ENCODE data around the gene CACNA1C. TPM values are rescaled to one million over a fixed set of nuclear protein-coding genes. Genes with fewer than 3 reads are reported as not detected.

CACNA1C gene
- total RNA-seq, 4 donors from 2014 or later = 9.7 to 42.1 (median 18.1) TPM

DNA sequence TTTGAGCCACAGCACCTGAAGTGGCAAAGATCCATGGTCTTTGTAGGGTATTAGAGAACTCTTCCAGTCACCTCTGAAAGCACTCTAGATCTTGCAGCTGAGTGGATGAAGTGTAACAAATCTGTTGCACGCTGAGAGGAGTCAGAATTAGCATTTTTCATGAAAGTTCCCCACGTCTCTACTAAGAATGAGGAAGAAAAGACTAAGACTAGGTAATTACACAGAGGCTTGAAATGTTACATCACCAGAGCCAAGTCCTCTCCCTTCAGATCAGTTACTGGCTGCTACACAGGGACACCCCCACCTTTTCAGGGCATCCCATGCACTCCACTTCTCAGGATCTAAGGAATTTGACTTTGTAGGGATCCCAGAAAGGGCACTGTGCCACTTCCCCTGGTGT, 643.3 kb downstream of the CACNA1C start:
- Histone ChIP-seq H3K27me3 (no peaks in the 10 kb centered on the region), H3K4me3 (no peak overlapping the region), H3K27ac (no peak overlapping the region), H3K4me1 (peaks cover 0 to 7% (median 0%) of the 10 kb centered on the region in 4 donors), H3K36me3 (no peaks in the 10 kb centered on the region), H3K9me3 (no peaks in the 10 kb centered on the region)
- TF ChIP-seq, protein P1, sequence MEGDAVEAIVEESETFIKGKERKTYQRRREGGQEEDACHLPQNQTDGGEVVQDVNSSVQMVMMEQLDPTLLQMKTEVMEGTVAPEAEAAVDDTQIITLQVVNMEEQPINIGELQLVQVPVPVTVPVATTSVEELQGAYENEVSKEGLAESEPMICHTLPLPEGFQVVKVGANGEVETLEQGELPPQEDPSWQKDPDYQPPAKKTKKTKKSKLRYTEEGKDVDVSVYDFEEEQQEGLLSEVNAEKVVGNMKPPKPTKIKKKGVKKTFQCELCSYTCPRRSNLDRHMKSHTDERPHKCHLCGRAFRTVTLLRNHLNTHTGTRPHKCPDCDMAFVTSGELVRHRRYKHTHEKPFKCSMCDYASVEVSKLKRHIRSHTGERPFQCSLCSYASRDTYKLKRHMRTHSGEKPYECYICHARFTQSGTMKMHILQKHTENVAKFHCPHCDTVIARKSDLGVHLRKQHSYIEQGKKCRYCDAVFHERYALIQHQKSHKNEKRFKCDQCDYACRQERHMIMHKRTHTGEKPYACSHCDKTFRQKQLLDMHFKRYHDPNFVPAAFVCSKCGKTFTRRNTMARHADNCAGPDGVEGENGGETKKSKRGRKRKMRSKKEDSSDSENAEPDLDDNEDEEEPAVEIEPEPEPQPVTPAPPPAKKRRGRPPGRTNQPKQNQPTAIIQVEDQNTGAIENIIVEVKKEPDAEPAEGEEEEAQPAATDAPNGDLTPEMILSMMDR (IDR thresholded peaks at IDR 0.05) = no peak
- no peak for TF ChIP-seq POLR2A (IDR thresholded peaks at IDR 0.05)
- no peak for DNase-seq

DNA sequence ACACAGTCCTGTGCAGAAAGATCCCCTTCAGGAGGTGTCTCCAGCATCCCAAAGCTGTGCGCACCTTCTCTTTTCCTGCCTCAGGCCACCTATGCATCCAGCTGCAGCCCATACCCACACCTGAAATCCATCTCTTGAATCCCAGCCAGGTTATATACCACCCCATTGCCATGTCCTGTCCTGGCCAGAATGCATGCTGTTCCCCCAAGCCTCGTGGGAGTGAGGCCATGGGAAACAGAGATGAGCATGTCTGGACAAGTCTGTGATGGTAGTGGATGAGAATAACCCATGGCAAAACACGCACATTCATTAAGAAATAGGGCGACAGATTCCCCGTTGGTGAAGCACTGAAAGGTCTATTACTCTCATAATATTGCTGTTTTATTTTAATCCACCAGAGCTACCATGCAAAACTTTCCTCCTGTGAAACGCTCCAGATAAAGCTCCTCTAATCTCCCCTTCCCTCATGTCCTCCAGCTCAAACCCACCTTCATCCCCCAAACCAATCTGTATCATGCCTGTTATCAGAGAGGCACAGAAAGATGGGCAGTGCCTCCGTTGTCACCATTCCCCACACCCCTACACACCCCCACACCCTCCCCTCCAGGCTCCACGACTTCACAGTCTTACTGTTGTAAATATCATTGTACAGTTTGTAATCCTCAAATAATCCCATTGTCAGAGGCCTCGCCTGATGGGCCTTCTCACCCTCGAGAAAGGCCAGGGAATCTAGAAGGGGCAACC, 644.4 kb downstream of the CACNA1C start:
- H3K9me3 ChIP-seq = no peaks in the 10 kb centered on the region
- H3K4me3 ChIP-seq = no peak overlapping the region
- no peak overlapping the region for H3K27ac ChIP-seq
- DNase-seq = no peak
- H3K27me3 ChIP-seq = no peaks in the 10 kb centered on the region
- H3K36me3 ChIP-seq = no peaks in the 10 kb centered on the region
- TF ChIP-seq, protein P1 (IDR thresholded peaks at IDR 0.05) = no peak
- no peak for TF ChIP-seq POLR2A (IDR thresholded peaks at IDR 0.05)
- H3K4me1 ChIP-seq = no peaks in the 10 kb centered on the region

DNA sequence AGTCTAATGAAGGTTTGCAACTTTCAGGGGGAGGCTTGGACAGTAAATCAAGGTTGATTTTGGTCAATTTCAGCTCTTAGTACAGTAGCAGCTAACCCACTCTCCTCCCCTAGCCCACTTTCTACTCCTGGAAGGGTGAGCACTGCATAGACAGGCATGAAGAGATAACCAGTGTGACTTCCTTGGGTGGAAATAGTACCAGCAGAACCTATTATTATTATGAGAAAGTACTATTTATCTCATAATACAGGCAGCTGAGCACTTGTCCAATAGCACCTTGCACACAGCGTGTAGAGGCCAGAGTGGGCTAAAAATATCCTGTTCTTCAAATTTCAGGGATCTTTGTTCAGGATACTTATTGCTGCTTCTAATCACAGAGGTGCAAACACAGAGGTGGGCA, 645.8 kb downstream of the CACNA1C start:
- Histone ChIP-seq H3K9me3 (no peaks in the 10 kb centered on the region), H3K4me1 (no peaks in the 10 kb centered on the region), H3K36me3 (no peaks in the 10 kb centered on the region), H3K4me3 (no peak overlapping the region), H3K27me3 (no peaks in the 10 kb centered on the region), H3K27ac (no peak overlapping the region)
- no peak for DNase-seq
- TF ChIP-seq, protein P1 (IDR thresholded peaks at IDR 0.05) = no peak
- TF ChIP-seq POLR2A (IDR thresholded peaks at IDR 0.05) = no peak

DNA sequence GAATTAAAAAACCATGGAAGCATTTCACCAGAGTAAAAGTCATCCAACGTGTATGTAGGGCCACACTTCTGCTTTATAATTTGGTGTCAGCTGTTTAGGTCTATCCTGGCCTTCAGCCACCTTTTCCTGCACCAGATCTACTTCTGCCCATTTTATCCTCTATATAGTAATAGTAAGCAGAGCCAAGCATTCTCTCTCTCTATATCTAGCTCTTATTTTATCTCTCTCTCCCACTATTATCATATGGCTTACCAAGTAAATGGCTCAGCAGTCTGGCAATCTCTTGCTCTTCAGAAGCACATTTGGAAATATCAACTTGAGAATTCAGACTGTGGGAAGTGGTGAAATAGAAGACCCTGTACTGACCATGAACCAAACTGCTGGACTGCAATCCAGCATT, 657.9 kb downstream of the CACNA1C start:
- H3K4me1 ChIP-seq = no peaks in the 10 kb centered on the region
- H3K36me3 ChIP-seq = no peaks in the 10 kb centered on the region
- DNase-seq = no peak
- H3K4me3 ChIP-seq = no peak overlapping the region
- TF ChIP-seq POLR2A (IDR thresholded peaks at IDR 0.05) = no peak
- TF ChIP-seq, protein P1 (IDR thresholded peaks at IDR 0.05) = no peak
- H3K27ac ChIP-seq = no peak overlapping the region
- H3K9me3 ChIP-seq = no peaks in the 10 kb centered on the region
- no peaks in the 10 kb centered on the region for H3K27me3 ChIP-seq

DNA sequence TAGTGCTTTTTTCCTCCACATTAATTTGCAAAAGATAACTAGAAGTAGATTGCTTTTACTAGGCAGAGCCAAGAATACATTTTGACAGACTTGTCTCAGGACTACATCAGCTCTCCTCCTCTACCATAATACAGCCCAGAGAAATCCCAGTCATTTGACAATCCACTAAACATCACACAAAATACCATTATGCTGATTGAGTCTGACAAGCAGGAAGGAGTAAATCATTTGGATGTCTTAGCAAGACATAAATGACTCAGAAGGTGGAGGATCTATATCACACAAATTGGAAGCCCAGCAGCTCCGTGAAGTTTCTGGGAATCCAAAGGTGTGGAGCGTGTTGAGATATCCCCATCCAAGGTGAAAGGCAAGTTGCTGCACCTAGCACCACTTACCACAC, 666.6 kb downstream of the CACNA1C start:
- TF ChIP-seq POLR2A (IDR thresholded peaks at IDR 0.05) = no peak
- TF ChIP-seq, protein P1 (IDR thresholded peaks at IDR 0.05) = no peak
- no peak for DNase-seq
- H3K27ac ChIP-seq = no peak overlapping the region

More for the DNA sequence above, 666.6 kb downstream of the CACNA1C start:
- Histone ChIP-seq H3K36me3 (no peaks in the 10 kb centered on the region), H3K4me3 (no peak overlapping the region), H3K9me3 (no peaks in the 10 kb centered on the region), H3K27me3 (no peaks in the 10 kb centered on the region), H3K4me1 (no peaks in the 10 kb centered on the region)
